ENCODE data around the gene ADGRA3.
"Not testable (repeated sequence)": the region's sequence is repeated elsewhere in the genome, so short reads cannot be mapped to it uniquely, and the experiment has no call there.

The ADGRA3 gene

DNA sequence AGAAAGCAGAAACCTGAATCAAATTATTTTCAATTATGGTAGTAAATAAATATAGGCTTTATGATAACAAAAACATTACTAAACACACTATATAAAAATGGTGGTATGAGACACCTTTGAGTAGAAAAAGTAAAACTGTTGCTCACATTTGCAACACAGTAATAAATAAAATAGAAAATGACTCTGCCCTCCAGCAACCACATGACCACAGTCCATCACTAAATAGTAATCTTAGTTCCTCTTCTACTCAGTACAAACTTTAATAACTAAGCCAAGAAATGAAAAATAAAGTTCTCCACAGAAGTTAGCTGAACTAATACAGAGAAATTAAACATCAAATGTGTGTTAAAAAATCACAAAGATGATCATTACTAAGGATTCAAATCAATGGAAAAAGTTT lies 108.5 kb downstream of the ADGRA3 start:
- H3K9ac ChIP-seq: no peak overlapping the region
- no peaks in the 10 kb centered on the region for H4K20me1 ChIP-seq
- H3K27ac ChIP-seq: no peak overlapping the region
- no peaks in the 10 kb centered on the region for H3K4me1 ChIP-seq
- TF ChIP-seq Cebpa-rat (IDR thresholded peaks at IDR 0.05): no peak
- H3K4me2 ChIP-seq: no peak overlapping the region
- no peak overlapping the region for H3K4me3 ChIP-seq
- H3K9me3 ChIP-seq: no peaks in the 10 kb centered on the region
- H3K27me3 ChIP-seq: no peaks in the 10 kb centered on the region
- H3K36me3 ChIP-seq: peaks cover 65% of the 10 kb centered on the region

DNA sequence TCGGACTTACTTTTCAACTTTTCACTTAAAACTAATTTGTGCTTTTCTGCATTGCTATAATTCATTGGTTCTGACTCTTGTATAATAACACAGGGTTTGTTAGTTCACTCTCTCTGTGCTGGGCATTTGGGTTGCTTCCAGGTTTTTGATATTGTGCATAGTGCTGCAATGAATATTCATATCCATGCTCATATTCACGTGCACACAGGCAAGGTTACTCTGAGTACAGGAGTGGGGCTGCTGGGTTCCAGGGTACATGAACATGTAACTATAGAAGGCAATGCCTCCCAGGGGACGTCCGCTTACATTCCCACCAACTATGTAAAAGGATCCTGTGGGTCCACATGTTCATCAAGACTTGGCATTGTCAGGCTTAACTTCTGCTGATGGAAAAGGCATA lies 117.2 kb downstream of the ADGRA3 start:
- Histone ChIP-seq H3K27me3 (no peaks in the 10 kb centered on the region), H3K4me3 (no peak overlapping the region), H3K9me3 (no peaks in the 10 kb centered on the region), H4K20me1 (no peaks in the 10 kb centered on the region), H3K27ac (no peak overlapping the region), H3K9ac (no peak overlapping the region), H3K4me1 (no peaks in the 10 kb centered on the region), H3K36me3 (peaks cover 62% of the 10 kb centered on the region), H3K4me2 (no peak overlapping the region)
- TF ChIP-seq Cebpa-rat (IDR thresholded peaks at IDR 0.05): no peak

DNA sequence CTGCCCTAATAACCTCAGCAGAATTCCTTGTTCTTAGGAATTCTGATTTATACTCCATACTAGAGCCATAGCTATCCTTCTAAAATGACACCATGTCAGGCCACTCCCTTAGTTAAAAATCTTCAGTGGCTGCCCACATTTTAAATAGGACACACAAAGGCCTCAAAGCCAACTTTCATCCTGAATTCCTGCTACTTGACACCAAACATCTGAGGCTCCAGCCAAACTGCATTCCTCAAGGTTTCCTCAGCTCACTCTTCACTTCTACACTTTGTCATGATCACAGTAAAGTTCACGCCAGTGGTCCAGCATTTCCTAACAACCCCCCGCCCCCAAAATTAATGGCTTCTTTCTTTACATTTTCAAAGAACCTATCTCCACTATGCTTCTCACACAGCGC lies 124.3 kb downstream of the ADGRA3 start:
- TF ChIP-seq Cebpa-rat (IDR thresholded peaks at IDR 0.05): no peak
- Histone ChIP-seq H3K9me3 (no peaks in the 10 kb centered on the region), H3K27ac (no peak overlapping the region)

DNA sequence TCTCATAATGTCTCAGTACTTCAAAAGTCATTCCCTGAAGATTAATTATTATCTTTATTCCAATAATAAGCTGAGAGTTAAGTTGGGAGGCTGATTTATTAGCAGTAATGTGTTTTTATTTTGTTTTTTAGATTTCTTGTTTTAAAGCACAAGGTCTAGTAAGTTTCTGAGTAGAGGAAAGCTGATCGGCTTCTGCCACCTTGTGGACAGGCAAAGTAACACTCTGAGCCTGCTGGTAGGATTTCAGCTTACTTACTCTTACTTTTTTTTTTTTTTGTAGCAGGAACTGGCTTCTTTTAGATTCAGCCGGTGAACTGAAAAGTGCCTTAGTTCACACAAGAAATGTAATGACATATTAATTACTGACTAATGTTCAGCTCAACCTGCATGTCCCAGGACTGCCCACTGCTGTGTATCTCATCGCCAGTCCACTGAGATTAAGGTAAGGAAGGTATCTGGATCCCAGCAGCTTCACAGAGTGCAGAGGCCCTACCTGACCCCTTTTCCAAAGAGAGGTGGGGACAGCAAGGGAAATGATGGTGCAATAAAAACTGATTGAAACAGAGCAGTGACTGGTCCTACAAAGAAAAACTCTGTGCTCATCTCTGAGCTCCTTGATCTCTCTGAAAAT lies 126.5 kb downstream of the ADGRA3 start:
- Histone ChIP-seq H3K9me3 (no peaks in the 10 kb centered on the region), H3K4me3 (no peak overlapping the region), H3K4me1 (no peaks in the 10 kb centered on the region), H3K27ac (no peak overlapping the region), H3K27me3 (no peaks in the 10 kb centered on the region), H3K36me3 (peaks cover 30% of the 10 kb centered on the region), H4K20me1 (no peaks in the 10 kb centered on the region), H3K9ac (no peak overlapping the region), H3K4me2 (no peak overlapping the region)
- no peak for TF ChIP-seq Cebpa-rat (IDR thresholded peaks at IDR 0.05)

More for the DNA sequence above, 124.3 kb downstream of the ADGRA3 start:
- peaks cover 21% of the 10 kb centered on the region for H3K36me3 ChIP-seq
- H3K4me1 ChIP-seq: no peaks in the 10 kb centered on the region
- no peak overlapping the region for H3K4me2 ChIP-seq
- H3K4me3 ChIP-seq: no peak overlapping the region
- H3K9ac ChIP-seq: no peak overlapping the region
- no peaks in the 10 kb centered on the region for H3K27me3 ChIP-seq
- H4K20me1 ChIP-seq: no peaks in the 10 kb centered on the region

DNA sequence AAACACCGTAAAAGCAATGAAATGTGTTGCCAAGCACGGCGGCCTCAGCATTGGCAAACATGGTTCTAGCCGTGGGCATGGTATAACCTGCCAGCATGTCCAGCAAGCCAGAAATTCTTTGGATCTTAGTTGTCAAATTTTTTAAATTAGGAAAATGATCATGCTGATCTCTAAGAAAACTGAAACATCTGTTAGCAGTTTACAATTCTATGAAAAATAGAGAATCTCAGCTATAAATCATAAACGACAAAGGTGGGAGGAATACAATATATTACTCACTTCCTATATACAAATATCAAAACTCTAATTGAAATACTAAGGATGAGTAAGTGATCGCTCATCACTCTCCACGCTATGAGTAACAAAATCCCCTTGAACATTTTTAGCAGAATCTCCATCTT lies 130.3 kb downstream of the ADGRA3 start:
- no peaks in the 10 kb centered on the region for H3K27me3 ChIP-seq
- no peak overlapping the region for H3K4me3 ChIP-seq
- H3K36me3 ChIP-seq: peaks cover 34% of the 10 kb centered on the region
- H3K4me1 ChIP-seq: no peaks in the 10 kb centered on the region
- no peak overlapping the region for H3K4me2 ChIP-seq
- no peaks in the 10 kb centered on the region for H4K20me1 ChIP-seq
- no peaks in the 10 kb centered on the region for H3K9me3 ChIP-seq
- no peak overlapping the region for H3K27ac ChIP-seq
- TF ChIP-seq Cebpa-rat (IDR thresholded peaks at IDR 0.05): no peak
- no peak overlapping the region for H3K9ac ChIP-seq

DNA sequence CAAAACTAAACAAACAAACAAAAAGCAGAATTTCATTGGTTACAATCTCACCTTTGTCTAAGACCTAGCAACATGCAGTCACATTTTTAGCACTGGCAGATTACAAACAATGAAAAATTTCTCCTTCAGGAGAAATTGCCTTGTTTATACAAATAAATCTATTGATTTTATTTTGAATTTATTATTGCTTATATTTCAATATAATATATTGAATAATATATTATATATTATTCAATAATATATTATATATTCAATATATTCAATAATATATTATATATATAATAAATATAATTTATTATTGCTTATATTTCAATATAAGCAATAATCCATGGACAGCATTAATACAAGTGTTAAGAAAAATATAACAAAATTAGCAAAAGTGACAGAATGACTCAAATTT lies 131.7 kb downstream of the ADGRA3 start:
- Histone ChIP-seq H3K27me3 (no peaks in the 10 kb centered on the region), H3K4me1 (no peaks in the 10 kb centered on the region), H3K27ac (no peak overlapping the region), H3K36me3 (peaks cover 34% of the 10 kb centered on the region), H4K20me1 (no peaks in the 10 kb centered on the region), H3K4me2 (no peak overlapping the region), H3K4me3 (no peak overlapping the region), H3K9ac (no peak overlapping the region), H3K9me3 (no peaks in the 10 kb centered on the region)
- no peak for TF ChIP-seq Cebpa-rat (IDR thresholded peaks at IDR 0.05)

DNA sequence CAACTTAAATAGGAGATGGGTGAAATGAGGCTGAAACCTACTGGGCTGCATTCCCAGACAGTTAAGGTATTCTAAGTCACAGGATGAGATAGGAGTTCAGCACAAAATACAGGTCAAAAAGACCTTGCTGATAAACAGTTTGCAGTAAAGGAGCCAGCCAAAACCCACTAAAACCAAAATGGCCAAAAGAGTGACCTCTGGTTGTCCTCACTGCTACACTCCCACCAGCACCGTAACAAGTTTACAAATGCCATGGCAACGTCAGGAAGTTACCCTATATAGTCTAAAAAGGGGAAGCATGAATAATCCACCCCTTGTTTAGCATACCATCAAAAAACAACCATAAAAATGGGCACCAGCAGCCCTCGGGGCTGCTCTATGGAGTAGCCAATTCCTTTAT lies 133.7 kb downstream of the ADGRA3 start:
- H4K20me1 ChIP-seq, H3K4me2 ChIP-seq, H3K9ac ChIP-seq, H3K27ac ChIP-seq, H3K4me3 ChIP-seq, H3K27me3 ChIP-seq, H3K4me1 ChIP-seq, H3K9me3 ChIP-seq: not testable (repeated sequence)
- peaks cover 18% of the 10 kb centered on the region; the same call in 1 of the 2 replicates for H3K36me3 ChIP-seq

DNA sequence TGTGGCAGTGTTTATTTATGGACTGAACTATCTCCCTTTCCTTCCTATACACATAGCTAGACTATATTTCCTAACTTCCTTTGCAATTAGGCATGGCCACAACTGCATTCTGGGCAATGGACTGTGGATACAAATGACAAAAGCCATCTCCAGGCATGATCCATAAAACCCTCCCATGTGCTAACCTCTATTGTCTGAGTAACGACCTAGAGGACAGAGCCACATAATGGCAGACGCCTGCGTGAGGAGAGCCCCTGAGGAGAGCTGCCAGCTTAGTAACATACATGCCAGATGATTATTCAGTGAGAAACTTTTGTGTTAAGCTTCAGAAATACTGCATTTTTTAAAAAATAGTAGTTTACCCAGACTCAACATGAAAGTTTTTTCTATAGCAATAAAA lies 142.9 kb downstream of the ADGRA3 start:
- no peaks in the 10 kb centered on the region for H3K27me3 ChIP-seq
- H4K20me1 ChIP-seq: no peaks in the 10 kb centered on the region
- H3K36me3 ChIP-seq: no peaks in the 10 kb centered on the region
- no peaks in the 10 kb centered on the region for H3K4me1 ChIP-seq
- H3K4me3 ChIP-seq: no peak overlapping the region
- no peak overlapping the region for H3K9ac ChIP-seq
- no peak for TF ChIP-seq Cebpa-rat (IDR thresholded peaks at IDR 0.05)
- no peak overlapping the region for H3K27ac ChIP-seq
- H3K4me2 ChIP-seq: no peak overlapping the region
- H3K9me3 ChIP-seq: peaks cover 5% of the 10 kb centered on the region; the same call in 1 of the 2 replicates

DNA sequence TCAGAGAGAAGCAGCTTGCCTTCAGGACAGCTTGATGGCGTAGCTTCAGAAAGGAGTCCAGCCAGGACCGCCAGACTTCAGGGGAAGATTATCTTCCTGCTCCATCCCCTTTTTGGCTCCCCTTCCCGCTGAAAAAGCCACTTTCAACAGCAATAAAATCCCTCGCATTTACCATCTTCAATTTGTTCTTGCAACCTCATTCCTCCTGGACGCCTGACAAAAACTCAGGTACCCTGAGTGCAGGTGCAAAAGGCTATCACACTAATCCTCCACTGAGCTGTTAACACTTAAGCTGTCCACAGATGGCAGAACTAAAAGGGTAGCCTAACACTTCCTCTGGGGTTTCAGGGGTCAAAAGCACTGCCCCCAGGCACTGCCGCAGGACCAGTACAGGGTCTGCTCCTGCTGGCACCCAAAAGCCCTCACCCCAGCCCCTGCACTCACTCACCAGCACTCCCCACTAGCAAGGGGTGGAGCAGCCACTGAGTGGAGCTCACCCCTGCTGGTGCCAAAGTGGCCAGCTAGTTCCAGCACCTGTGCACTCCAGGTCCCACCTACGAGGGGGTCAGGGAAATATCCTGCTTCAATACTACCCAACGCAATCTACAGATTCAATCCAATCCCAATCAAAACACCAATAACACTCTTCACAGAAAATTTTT lies 145.8 kb downstream of the ADGRA3 start:
- H3K27ac ChIP-seq: no peak overlapping the region
- no peak overlapping the region for H3K4me3 ChIP-seq
- no peak overlapping the region for H3K9ac ChIP-seq
- H3K27me3 ChIP-seq: no peaks in the 10 kb centered on the region
- H3K9me3 ChIP-seq: peaks cover 5% of the 10 kb centered on the region; the same call in 1 of the 2 replicates
- no peak for TF ChIP-seq Cebpa-rat (IDR thresholded peaks at IDR 0.05)
- no peaks in the 10 kb centered on the region for H3K36me3 ChIP-seq
- no peak overlapping the region for H3K4me2 ChIP-seq
- no peaks in the 10 kb centered on the region for H4K20me1 ChIP-seq
- no peaks in the 10 kb centered on the region for H3K4me1 ChIP-seq

DNA sequence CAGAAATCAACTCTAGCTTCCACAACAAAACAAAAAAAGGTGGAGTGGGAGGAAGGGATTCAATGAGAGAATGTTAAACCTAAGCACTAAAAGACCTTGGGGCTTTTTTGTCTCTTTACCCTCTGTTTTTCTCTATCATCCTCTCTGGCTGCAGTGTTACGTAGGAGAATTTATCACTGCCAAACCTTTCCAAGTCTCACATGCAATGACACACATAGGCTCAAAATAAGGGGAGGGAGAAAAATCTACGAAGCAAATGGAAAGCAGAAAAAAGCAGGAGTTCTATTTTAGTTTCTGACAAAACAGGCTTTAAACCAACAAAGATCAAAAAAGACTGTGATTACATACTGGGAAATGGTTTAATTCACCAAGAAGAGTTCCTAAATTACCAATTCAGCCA lies 152.1 kb downstream of the ADGRA3 start:
- Histone ChIP-seq H3K4me1 (no peaks in the 10 kb centered on the region), H3K9me3 (no peaks in the 10 kb centered on the region), H4K20me1 (no peaks in the 10 kb centered on the region), H3K27me3 (no peaks in the 10 kb centered on the region), H3K4me3 (no peak overlapping the region), H3K4me2 (no peak overlapping the region), H3K27ac (no peak overlapping the region), H3K9ac (no peak overlapping the region), H3K36me3 (no peaks in the 10 kb centered on the region)
- no peak for TF ChIP-seq Cebpa-rat (IDR thresholded peaks at IDR 0.05)
